OCI-LY7 (cell line): ENCODE data around the gene FIGN. TPM values are rescaled to one million over a fixed set of nuclear protein-coding genes. Genes with fewer than 3 reads are reported as not detected.

Source experiments
- BruUV-seq: library from RNA; stranded (reverse); fragments of 400-500 nt; replicated peaks from 2 replicates; lab custom pipeline; 2021; lab: Mats Ljungman, UMichigan
- CTCF ChIA-PET: fragments of 300-600 bp; sonication (Branson Sonifier 250); formaldehyde crosslinking; loops from one replicate; lab custom pipeline; 2022; ENCODE audit warnings: antibody characterized with exemption; ENCODE audit not compliant: unreplicated experiment; lab: Charles Lee
- POLR2A ChIA-PET: fragments of 300-600 bp; sonication (Branson Sonifier 250); formaldehyde crosslinking; loops from one replicate; lab custom pipeline; 2022; ENCODE audit warnings: antibody characterized with exemption; lab: Charles Lee
- DNase-seq: peaks from one replicate; pipeline ENCODE4 v3.0.0-alpha.2; 2015; ENCODE audit warnings: low spot score
- H2AFZ ChIP-seq: fragments of 200-600 bp; sonication (generic), shearing (Covaris generic); 2 replicates; pipeline ENCODE4 v1.6.1; 2014; ENCODE audit warnings: mild to moderate bottlenecking, antibody characterized with exemption, low read length, moderate library complexity
- H3K27ac ChIP-seq: fragments of 200-600 bp; sonication (generic); 2 replicates; pipeline ENCODE4 v1.5.1; 2014; ENCODE audit warnings: mixed run types, low read depth, mild to moderate bottlenecking, moderate library complexity, low read length, inconsistent platforms; ENCODE audit not compliant: poor library complexity, severe bottlenecking
- H3K36me3 ChIP-seq: fragments of 200-600 bp; sonication (generic); 2 replicates; pipeline ENCODE4 v1.6.1; 2014; ENCODE audit warnings: mild to moderate bottlenecking, antibody characterized with exemption, low read length, moderate library complexity, mixed read lengths; ENCODE audit not compliant: insufficient read depth
- H3K4me1 ChIP-seq: fragments of 200-600 bp; sonication (generic); 2 replicates; pipeline ENCODE4 v1.5.1; 2014; ENCODE audit warnings: mild to moderate bottlenecking, low read length; ENCODE audit not compliant: insufficient read depth, poor library complexity, severe bottlenecking
- H3K4me2 ChIP-seq: fragments of 200-600 bp; sonication (generic); 2 replicates; pipeline ENCODE4 v1.6.1; 2014; ENCODE audit warnings: mild to moderate bottlenecking, low read length
- H3K4me3 ChIP-seq: fragments of 200-600 bp; sonication (generic); 2 replicates; pipeline ENCODE4 v1.5.1; 2014; ENCODE audit warnings: mild to moderate bottlenecking, low read depth, low read length; ENCODE audit not compliant: poor library complexity, severe bottlenecking
- H3K79me2 ChIP-seq: fragments of 200-600 bp; sonication (generic); 2 replicates; pipeline ENCODE4 v1.6.1; 2016; ENCODE audit warnings: low read depth, mild to moderate bottlenecking, low read length, moderate library complexity, mixed read lengths; ENCODE audit not compliant: insufficient read depth
- H3K9me2 ChIP-seq: fragments of 200-600 bp; sonication (generic); 2 replicates; pipeline ENCODE4 v1.6.1; 2016; ENCODE audit warnings: mild to moderate bottlenecking, low read length, mixed read lengths; ENCODE audit not compliant: insufficient read depth
- H3K9me3 ChIP-seq: fragments of 200-600 bp; sonication (generic); 2 replicates; pipeline ENCODE4 v1.6.1; 2014; ENCODE audit warnings: mild to moderate bottlenecking, mixed run types, low read length, mixed read lengths
- H4K20me1 ChIP-seq: fragments of 200-600 bp; sonication (generic); 2 replicates; pipeline ENCODE4 v1.6.1; 2014; ENCODE audit warnings: mild to moderate bottlenecking, antibody characterized with exemption, low read length, moderate library complexity, mixed read lengths; ENCODE audit not compliant: insufficient read depth
- EZH2phosphoT487 ChIP-seq: fragments of 200-600 bp; sonication (generic); IDR thresholded peaks from 2 replicates; pipeline ENCODE4 v1.6.1; 2018; ENCODE audit warnings: low read depth, borderline replicate concordance, mild to moderate bottlenecking, mixed run types, antibody characterized with exemption, low read length, moderate library complexity, mixed read lengths
- intact Hi-C: fragments of 100-400 bp; cut with micrococcal nuclease; formaldehyde crosslinking; loops from one replicate; pipeline ENCODE4 v1.10.0; 2022; ENCODE audit not compliant: unreplicated experiment
- total RNA-seq, 2 experiments: library from RNA; depleted of rRNA in 1 of 2; stranded (reverse); fragments of >200 nt in 1 of 2; shearing (Covaris generic) in 1 of 2; gene quantifications; 2 replicates each; pipeline ENCODE4 v1.2.3, GENCODE V29; 2014 to 2022
- TF ChIP-seq, protein P1 (sequence below): fragments of 200-600 bp; sonication (generic); conservative IDR thresholded peaks from 2 replicates; pipeline ENCODE4 v1.5.1; 2014; ENCODE audit warnings: mild to moderate bottlenecking, antibody characterized with exemption, low read length, moderate library complexity, mixed read lengths

Gene FIGN
- total RNA-seq, 2 experiments from 2014 or later, result not detected

DNA sequence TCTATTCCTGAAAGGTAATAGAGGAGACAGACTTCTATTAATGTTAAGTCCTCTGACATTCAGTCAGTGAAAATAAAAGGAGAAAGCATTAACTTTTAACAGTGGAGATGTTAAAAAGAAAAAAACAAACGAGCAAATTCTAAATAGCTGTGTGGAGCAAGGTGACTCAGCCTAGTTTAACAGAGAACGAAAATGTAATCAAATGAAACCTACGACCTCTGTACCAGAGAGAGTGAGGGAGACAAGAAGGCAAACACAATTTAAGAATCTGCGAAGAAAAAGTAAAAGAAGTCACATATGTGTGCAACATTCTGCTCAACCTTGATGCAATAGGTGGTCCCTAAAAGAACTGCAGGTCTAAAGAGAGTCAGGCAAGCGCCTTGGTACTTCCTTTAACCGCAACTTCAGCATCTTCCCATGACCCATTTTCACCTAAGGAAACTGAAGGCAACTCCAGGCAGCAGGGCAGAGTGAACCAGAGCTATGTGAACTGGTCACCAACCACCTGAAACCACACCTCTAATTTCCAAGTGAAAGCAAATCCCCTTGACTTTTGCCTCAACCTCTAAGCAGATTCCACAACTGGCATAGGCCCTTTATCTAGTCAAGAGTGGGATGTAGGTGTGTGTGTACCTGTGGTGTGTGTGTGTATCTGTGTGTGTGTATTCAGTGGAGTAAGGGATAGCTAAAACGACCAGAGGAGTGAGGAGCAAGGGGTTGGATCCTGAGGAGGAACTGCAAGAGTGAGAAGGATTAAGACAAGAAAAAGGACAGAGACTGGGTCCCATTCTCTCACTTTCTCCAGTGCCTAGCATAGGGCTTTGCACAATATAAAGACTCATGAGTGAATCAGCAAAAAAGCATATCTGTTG lies 43.0 kb downstream of the FIGN start:
- H2AFZ ChIP-seq, result no peak overlapping the region
- no peak for TF ChIP-seq EZH2phosphoT487
- TF ChIP-seq, protein P1, sequence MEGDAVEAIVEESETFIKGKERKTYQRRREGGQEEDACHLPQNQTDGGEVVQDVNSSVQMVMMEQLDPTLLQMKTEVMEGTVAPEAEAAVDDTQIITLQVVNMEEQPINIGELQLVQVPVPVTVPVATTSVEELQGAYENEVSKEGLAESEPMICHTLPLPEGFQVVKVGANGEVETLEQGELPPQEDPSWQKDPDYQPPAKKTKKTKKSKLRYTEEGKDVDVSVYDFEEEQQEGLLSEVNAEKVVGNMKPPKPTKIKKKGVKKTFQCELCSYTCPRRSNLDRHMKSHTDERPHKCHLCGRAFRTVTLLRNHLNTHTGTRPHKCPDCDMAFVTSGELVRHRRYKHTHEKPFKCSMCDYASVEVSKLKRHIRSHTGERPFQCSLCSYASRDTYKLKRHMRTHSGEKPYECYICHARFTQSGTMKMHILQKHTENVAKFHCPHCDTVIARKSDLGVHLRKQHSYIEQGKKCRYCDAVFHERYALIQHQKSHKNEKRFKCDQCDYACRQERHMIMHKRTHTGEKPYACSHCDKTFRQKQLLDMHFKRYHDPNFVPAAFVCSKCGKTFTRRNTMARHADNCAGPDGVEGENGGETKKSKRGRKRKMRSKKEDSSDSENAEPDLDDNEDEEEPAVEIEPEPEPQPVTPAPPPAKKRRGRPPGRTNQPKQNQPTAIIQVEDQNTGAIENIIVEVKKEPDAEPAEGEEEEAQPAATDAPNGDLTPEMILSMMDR, result no peak
- CTCF ChIA-PET, result no interaction called here
- intact Hi-C loops, result no loop called here
- H3K36me3 ChIP-seq, result no peaks in the 10 kb centered on the region
- H4K20me1 ChIP-seq, result no peaks in the 10 kb centered on the region
- no peaks in the 10 kb centered on the region for H3K9me3 ChIP-seq
- no peaks in the 10 kb centered on the region; the same call in 1 of the 2 replicates for H3K9me2 ChIP-seq
- no peak overlapping the region for H3K4me3 ChIP-seq
- no peak overlapping the region for H3K4me2 ChIP-seq
- DNase-seq, result no peak
- BruUV-seq, result no TSS peak
- no peaks in the 10 kb centered on the region for H3K79me2 ChIP-seq
- POLR2A ChIA-PET, result interaction anchor here (0.7 to 1.1 kb wide), 2 partner anchors 9 to 77 kb away, joined by 3 to 4 read pairs; no protein-coding TSS in a partner anchor
- H3K4me1 ChIP-seq, result no peaks in the 10 kb centered on the region
- H3K27ac ChIP-seq, result no peak overlapping the region

DNA sequence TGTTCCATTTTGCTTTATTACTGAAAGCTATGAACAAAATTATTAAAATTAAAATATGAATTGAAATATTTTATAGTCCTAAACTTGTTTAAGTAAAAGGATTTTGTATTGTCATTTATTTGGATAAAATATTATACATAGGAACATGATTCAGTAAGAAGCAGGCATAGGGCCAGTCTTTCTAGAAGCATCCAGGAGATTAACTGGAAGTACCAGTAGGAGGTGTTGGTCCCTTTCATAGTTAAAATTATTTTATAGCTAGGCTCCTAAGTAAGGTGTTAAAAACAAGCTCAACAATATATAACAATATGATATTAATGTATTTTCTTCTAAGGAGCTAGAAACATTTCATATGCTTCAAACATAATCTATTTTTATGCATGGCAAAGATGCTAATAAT lies 43.7 kb downstream of the FIGN start:
- no peaks in the 10 kb centered on the region for H4K20me1 ChIP-seq
- no peaks in the 10 kb centered on the region for H3K9me3 ChIP-seq
- ChIA-PET POLR2A (interaction anchor here (0.7 to 1.1 kb wide), 3 partner anchors 10 to 76 kb away, joined by 3 to 4 read pairs (median 3); no protein-coding TSS in a partner anchor), CTCF (no interaction called here)
- no peaks in the 10 kb centered on the region for H3K4me1 ChIP-seq
- H3K4me2 ChIP-seq, result no peak overlapping the region
- TF ChIP-seq EZH2phosphoT487, result no peak
- TF ChIP-seq, protein P1, result no peak
- H3K4me3 ChIP-seq, result no peak overlapping the region
- no peaks in the 10 kb centered on the region; the same call in 1 of the 2 replicates for H3K9me2 ChIP-seq
- no TSS peak for BruUV-seq
- H3K36me3 ChIP-seq, result no peaks in the 10 kb centered on the region
- H2AFZ ChIP-seq, result no peak overlapping the region
- H3K79me2 ChIP-seq, result no peaks in the 10 kb centered on the region
- DNase-seq, result no peak
- H3K27ac ChIP-seq, result no peak overlapping the region
- intact Hi-C loops, result no loop called here

DNA sequence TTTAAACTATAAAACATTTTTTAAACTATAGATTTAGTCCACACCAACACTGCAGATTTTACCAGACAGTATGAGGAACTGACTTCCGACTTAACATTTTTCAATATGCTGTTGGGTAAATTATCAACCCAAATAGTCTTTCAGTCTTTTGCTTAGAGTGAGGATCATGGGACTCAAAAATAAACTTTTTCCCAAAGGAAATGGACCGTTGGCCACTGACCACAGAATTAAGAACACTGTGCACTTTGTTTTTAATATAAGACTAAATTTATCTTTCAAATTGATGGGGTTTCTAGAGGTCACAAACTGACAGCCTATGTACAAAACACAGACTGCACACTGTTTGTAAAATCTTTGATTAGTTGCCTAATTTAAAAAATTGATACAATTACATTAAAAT lies 44.9 kb downstream of the FIGN start:
- H3K27ac ChIP-seq, result no peak overlapping the region
- BruUV-seq, result no TSS peak

More for the DNA sequence above, 44.9 kb downstream of the FIGN start:
- POLR2A ChIA-PET, result no interaction called here
- no peak for DNase-seq
- Histone ChIP-seq H3K4me2 (no peak overlapping the region), H3K9me2 (no peaks in the 10 kb centered on the region; the same call in 1 of the 2 replicates), H3K4me3 (no peak overlapping the region), H3K36me3 (no peaks in the 10 kb centered on the region), H3K79me2 (no peaks in the 10 kb centered on the region), H4K20me1 (no peaks in the 10 kb centered on the region), H2AFZ (no peak overlapping the region), H3K4me1 (no peaks in the 10 kb centered on the region), H3K9me3 (no peaks in the 10 kb centered on the region)
- intact Hi-C loops, result no loop called here
- TF ChIP-seq, protein P1, result no peak
- no peak for TF ChIP-seq EZH2phosphoT487
- CTCF ChIA-PET, result no interaction called here
